Hematopoietic multipotent progenitor cell treated with erythropoietin and hydrocortisone succinate and interleukin-3 and kit ligand, for 6 days (in vitro differentiated cells): ENCODE measurements around the gene PLA2G4A.

Experiments
- DNase-seq: peaks from one replicate; pipeline ENCODE4 v3.0.0-alpha.2; 2015

PLA2G4A gene

GRCh38 chr1:187032982-187033692, 204.4 kb downstream of the PLA2G4A start:
- no peak for DNase-seq

- peak; percentile 27 for DNase-seq
Measured at GRCh38 chr1:187033693-187034390, 205.1 kb downstream of the PLA2G4A start.

- peak; percentile 49 for DNase-seq
Measured at GRCh38 chr1:187034501-187034900, 205.8 kb downstream of the PLA2G4A start.

GRCh38 chr1:187037973-187038553, 209.3 kb downstream of the PLA2G4A start:
- no peak for DNase-seq
